Subcutaneous abdominal adipose tissue (tissue), 5 donors: ENCODE results near the gene CHMP4B.

ENCODE experiments used
- H3K27ac ChIP-seq: one replicate; pipeline ENCODE4 v1.7.0; 2013; ENCODE audit warnings: low read depth, mild to moderate bottlenecking, inconsistent platforms, low read length, moderate library complexity
- H3K27me3 ChIP-seq, 5 donors: one replicate each; pipeline ENCODE4 v1.7.0; 2013; ENCODE audit warnings: low read length in 5 of 5, inconsistent platforms in 1 of 5; ENCODE audit not compliant: control insufficient read depth in 5 of 5, insufficient read depth in 4 of 5
- H3K36me3 ChIP-seq, 5 donors: one replicate each; pipeline ENCODE4 v1.7.0; 2013; ENCODE audit warnings: low read length in 5 of 5; ENCODE audit not compliant: control insufficient read depth in 5 of 5, insufficient read depth in 5 of 5
- H3K4me1 ChIP-seq, 5 donors: one replicate each; pipeline ENCODE4 v1.7.0; 2013; ENCODE audit warnings: low read length in 5 of 5, mild to moderate bottlenecking in 3 of 5, moderate library complexity in 1 of 5; ENCODE audit not compliant: control insufficient read depth in 5 of 5, insufficient read depth in 5 of 5
- H3K4me3 ChIP-seq, 5 donors: one replicate each; pipeline ENCODE4 v1.7.0; 2013; ENCODE audit warnings: low read length in 5 of 5, low read depth in 1 of 5
- H3K9ac ChIP-seq, 5 donors: one replicate each; pipeline ENCODE4 v1.7.0; 2013; ENCODE audit warnings: low read length in 5 of 5, mild to moderate bottlenecking in 4 of 5, moderate library complexity in 3 of 5
- H3K9me3 ChIP-seq, 5 donors: one replicate each; pipeline ENCODE4 v1.7.0; 2013; ENCODE audit warnings: low read length in 5 of 5; ENCODE audit not compliant: control insufficient read depth in 5 of 5
- donor health status: healthy.
- donor health status: healthy.
- donor health status: healthy.
- donor health status: healthy.
- donor health status: healthy.

CHMP4B gene

GRCh38 chr20:33835615-33836172 lies 24.5 kb downstream of the CHMP4B start:
- Histone ChIP-seq H3K4me3 (no peak overlapping the region), H3K9ac (no peak overlapping the region), H3K9me3 (no peaks in the 10 kb centered on the region), H3K27ac (no peak overlapping the region), H3K36me3 (no peaks in the 10 kb centered on the region), H3K27me3 (no peaks in the 10 kb centered on the region), H3K4me1 (peaks cover 0 to 64% (median 47%) of the 10 kb centered on the region in 5 donors)

- no peak overlapping the region for H3K4me3 ChIP-seq
- no peak overlapping the region for H3K9ac ChIP-seq
- H3K27me3 ChIP-seq, result no peaks in the 10 kb centered on the region
- no peak overlapping the region for H3K27ac ChIP-seq
- H3K9me3 ChIP-seq, result no peaks in the 10 kb centered on the region
- H3K36me3 ChIP-seq, result no peaks in the 10 kb centered on the region
- peaks cover 0 to 65% (median 47%) of the 10 kb centered on the region in 5 donors for H3K4me1 ChIP-seq
Observed at GRCh38 chr20:33836277-33836676, 25.1 kb downstream of the CHMP4B start.

- H3K9ac ChIP-seq, result no peak overlapping the region
- no peak overlapping the region for H3K27ac ChIP-seq
- H3K9me3 ChIP-seq, result no peaks in the 10 kb centered on the region
- H3K4me3 ChIP-seq, result no peak overlapping the region
- H3K27me3 ChIP-seq, result no peaks in the 10 kb centered on the region
- peaks cover 0 to 60% (median 51%) of the 10 kb centered on the region in 5 donors for H3K4me1 ChIP-seq
- H3K36me3 ChIP-seq, result no peaks in the 10 kb centered on the region
Observed at GRCh38 chr20:33837096-33837830, 26.1 kb downstream of the CHMP4B start.

GRCh38 chr20:33838035-33838864 lies 27.1 kb downstream of the CHMP4B start:
- no peaks in the 10 kb centered on the region for H3K36me3 ChIP-seq
- no peaks in the 10 kb centered on the region for H3K9me3 ChIP-seq
- H3K27me3 ChIP-seq, result no peaks in the 10 kb centered on the region
- H3K9ac ChIP-seq, result no peak overlapping the region
- H3K4me1 ChIP-seq, result peaks cover 2 to 63% (median 54%) of the 10 kb centered on the region in 5 donors
- H3K4me3 ChIP-seq, result no peak overlapping the region
- H3K27ac ChIP-seq, result no peak overlapping the region

- no peaks in the 10 kb centered on the region for H3K9me3 ChIP-seq
- H3K9ac ChIP-seq, result peak overlapping the region in 1 of 5 donors; percentile 3
- no peak overlapping the region for H3K4me3 ChIP-seq
- H3K36me3 ChIP-seq, result no peaks in the 10 kb centered on the region
- no peaks in the 10 kb centered on the region for H3K27me3 ChIP-seq
- no peak overlapping the region for H3K27ac ChIP-seq
- H3K4me1 ChIP-seq, result peaks cover 4 to 67% (median 60%) of the 10 kb centered on the region in 5 donors
Observed at GRCh38 chr20:33839591-33839990, 28.4 kb downstream of the CHMP4B start.

- no peaks in the 10 kb centered on the region for H3K9me3 ChIP-seq
- H3K27me3 ChIP-seq, result no peaks in the 10 kb centered on the region
- no peak overlapping the region for H3K27ac ChIP-seq
- H3K9ac ChIP-seq, result no peak overlapping the region
- H3K4me1 ChIP-seq, result peaks cover 4 to 67% (median 60%) of the 10 kb centered on the region in 5 donors
- H3K36me3 ChIP-seq, result no peaks in the 10 kb centered on the region
- no peak overlapping the region for H3K4me3 ChIP-seq
Observed at GRCh38 chr20:33840160-33840559, 29.0 kb downstream of the CHMP4B start.

- Histone ChIP-seq H3K4me1 (peaks cover 4 to 66% (median 58%) of the 10 kb centered on the region in 5 donors), H3K27ac (no peak overlapping the region), H3K27me3 (no peaks in the 10 kb centered on the region), H3K9ac (peak overlapping the region in 1 of 5 donors; percentile 22), H3K4me3 (no peak overlapping the region), H3K36me3 (no peaks in the 10 kb centered on the region), H3K9me3 (no peaks in the 10 kb centered on the region)
Observed at GRCh38 chr20:33840759-33841435, 29.7 kb downstream of the CHMP4B start.

GRCh38 chr20:33841436-33841799 lies 30.3 kb downstream of the CHMP4B start:
- H3K27me3 ChIP-seq, result no peaks in the 10 kb centered on the region
- peaks cover 4 to 66% (median 59%) of the 10 kb centered on the region in 5 donors for H3K4me1 ChIP-seq
- H3K9me3 ChIP-seq, result no peaks in the 10 kb centered on the region
- no peaks in the 10 kb centered on the region for H3K36me3 ChIP-seq
- no peak overlapping the region for H3K4me3 ChIP-seq
- no peak overlapping the region for H3K27ac ChIP-seq
- no peak overlapping the region for H3K9ac ChIP-seq

GRCh38 chr20:33842346-33842745 lies 31.2 kb downstream of the CHMP4B start:
- Histone ChIP-seq H3K36me3 (no peaks in the 10 kb centered on the region), H3K27me3 (no peaks in the 10 kb centered on the region), H3K27ac (no peak overlapping the region), H3K4me1 (peaks cover 4 to 62% (median 60%) of the 10 kb centered on the region in 5 donors), H3K9me3 (no peaks in the 10 kb centered on the region), H3K9ac (no peak overlapping the region), H3K4me3 (no peak overlapping the region)
